SIG-M5 treated with dmso at 0.1 percent for 504 hours (cell line): ENCODE data around the gene DGKD.
"Not testable (repeated sequence)": the region's sequence is repeated elsewhere in the genome, so short reads cannot be mapped to it uniquely, and the experiment has no call there.

ENCODE experiments used
- DNase-seq: peaks from one replicate; lab custom pipeline; 2025; ENCODE audit not compliant: unreplicated experiment; lab: John Stamatoyannopoulos, UW

DGKD gene

DNA sequence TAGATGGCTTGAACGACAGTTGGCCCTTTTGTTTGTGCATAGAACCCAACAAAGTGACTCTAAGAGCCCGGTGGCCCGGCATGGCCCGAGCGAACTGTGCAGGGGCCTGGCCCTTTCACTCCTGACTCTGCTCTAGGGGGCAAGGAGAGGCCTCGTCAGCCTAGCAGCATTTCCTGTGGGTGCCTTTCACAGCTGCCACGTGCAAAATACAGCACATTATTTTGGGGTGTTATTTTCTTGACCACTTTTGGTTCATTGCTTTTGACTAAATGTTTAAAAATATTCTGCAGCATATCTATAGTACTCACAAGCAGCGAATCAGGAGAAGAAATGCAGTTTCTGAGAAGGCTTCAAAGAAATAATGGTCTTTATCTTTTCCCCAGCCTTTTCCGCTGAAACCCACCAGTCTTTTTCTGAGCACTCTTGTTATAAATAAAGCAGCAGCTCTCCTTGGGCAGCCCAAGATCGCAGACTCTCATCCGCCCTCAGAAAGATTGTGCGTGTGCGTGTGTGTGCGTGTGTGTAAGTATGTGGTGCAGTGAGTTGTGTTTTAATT, 31.3 kb downstream of the DGKD start:
- no peak for DNase-seq

GRCh38 chr2:233386382-233387041, 32.2 kb downstream of the DGKD start:
- no peak for DNase-seq

DNA sequence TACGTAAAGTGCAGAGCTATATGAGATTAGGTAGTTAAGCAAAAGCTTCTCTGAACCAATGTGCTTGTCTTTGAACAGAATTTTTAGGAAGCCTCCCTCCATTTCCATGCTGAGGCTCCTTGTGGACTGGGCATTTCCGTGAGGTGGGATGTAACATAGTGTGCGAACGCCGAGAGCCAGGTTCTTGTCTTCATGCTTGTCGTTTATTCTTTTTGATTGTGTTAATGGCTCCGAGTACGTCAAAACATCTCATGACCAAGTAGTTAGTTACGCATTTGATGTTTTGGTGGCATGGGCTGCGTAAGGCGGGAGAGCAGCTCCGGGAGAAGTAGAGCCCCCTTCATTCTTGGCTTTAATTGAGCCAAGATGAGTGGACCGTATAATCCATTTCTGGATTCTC, 32.9 kb downstream of the DGKD start:
- no peak for DNase-seq

DNA sequence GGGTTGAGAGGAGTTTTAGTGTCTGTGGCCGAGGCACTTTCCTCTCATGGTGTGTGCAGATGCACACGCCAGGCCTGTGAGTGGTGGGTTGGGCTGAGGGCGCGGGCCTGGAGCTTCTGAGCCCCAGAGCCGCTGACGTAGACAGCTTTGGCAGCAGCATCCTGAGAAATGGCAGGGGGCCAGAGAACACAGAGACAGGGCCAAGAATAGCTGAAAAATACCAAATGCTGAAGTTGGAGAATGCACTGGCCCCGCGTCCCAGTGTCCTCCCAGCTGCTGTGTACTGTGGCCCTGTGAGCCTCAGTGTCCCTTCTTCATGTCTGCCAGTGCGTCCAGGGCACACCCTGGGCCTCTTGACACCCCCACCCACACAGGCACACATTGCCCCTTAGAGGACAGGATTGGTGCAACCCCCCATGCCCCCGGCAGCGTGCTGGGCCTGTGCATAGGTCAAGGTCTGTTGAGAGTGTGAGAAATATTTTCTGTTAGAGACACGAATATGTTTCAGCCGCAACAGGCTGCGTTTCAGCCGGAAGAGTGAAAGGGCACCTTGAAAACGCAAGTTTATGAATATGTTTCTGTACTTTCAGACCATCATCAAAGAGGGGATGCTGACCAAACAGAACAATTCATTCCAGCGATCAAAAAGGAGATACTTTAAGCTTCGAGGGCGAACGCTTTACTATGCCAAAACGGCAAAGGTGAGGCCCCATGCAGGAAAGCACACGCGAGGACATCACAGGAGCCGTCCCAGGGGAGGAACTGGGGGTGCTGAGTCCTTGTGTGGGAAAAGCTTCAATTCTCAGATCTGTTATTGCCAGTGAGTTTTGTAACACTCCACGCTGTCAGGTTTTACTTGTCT, 33.6 kb downstream of the DGKD start:
- DNase-seq = no peak

DNA sequence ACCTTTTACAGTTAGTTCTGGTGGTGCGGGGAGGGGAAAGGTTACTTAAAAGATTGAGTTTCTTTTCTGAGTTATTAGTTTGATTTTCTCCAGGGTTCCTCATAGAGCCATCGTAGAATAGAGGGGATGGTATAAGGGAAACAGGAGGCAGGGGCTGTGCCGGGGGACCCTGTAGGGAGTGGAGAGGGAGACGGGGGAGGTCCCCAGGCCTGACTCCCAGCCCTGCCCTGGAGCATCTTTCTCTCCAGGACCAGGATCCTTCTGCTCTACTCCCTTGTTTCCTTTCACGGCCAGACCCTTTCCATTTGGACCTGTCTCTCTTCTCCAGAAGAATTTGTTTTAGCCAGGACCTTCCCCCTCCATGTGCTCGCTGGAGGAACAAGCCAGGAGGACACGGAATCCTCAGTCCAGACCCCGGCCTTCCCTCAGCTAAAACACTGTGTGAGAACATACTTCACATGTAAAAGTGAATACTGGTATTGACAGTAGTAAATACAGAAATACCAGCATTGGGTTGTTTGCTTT, 35.4 kb downstream of the DGKD start:
- DNase-seq = no peak

- no peak for DNase-seq
These were observed 41.4 kb downstream of the DGKD start for GRCh38 chr2:233395687-233396086.

DNA sequence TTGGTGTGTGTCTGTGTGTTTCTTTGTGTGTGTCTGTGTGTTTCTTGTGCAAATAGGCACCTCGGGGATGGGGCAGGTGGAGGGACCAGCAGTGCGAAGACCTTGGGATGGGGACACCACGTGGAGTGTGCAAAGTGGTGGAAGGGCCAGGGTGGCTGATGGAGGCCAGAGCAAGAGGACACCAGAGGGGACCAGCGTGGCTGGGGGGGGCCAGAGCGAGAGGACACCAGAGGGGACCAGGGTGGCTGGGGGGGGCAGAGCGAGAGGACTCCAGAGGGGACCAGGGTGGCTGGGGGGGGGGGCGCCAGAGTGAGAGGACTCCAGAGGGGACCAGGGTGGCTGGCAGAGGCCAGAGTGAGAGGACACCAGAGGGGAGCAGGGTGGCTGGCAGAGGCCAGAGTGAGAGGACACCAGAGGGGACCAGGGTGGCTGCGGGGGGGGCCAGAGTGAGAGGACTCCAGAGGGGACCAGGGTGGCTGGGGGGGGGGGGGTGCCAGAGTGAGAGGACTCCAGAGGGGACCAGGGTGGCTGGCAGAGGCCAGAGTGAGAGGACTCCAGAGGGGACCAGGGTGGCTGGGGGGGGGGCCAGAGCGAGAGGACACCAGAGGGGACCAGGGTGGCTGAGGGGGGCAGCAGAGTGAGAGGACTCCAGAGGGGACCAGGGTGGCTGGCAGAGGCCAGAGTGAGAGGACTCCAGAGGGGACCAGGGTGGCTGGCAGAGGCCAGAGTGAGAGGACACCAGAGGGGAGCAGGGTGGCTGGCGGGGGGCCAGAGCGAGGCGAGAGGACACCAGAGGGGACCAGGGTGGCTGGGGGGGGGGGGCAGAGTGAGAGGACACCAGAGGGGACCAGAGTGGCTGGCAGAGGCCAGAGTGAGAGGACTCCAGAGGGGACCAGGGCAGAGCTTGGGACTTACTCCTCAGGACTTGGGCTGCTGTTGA, 42.7 kb downstream of the DGKD start:
- DNase-seq = not testable (repeated sequence)

- no peak for DNase-seq
These were observed 45.3 kb downstream of the DGKD start for GRCh38 chr2:233399306-233400225.

- no peak for DNase-seq
These were observed 46.0 kb downstream of the DGKD start for GRCh38 chr2:233400341-233400740.

DNA sequence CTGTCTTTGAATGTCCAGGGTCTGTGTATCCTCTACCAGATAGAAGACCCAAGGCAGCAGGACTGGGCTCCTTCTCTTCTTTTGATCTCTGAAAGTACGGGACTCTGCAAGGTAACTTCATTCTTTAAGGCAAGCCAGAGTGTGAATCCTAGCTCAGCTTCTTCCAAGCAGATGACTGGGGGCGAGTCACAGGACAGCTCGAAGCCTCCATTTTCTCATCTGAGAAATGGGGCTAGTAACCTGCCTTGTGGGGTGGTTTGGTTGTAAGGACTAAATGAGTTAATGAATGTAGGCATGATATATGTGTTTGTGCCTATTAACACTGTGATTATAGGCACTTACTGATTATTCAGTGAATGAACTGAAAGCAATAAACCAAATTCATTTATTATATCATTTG, 46.7 kb downstream of the DGKD start:
- DNase-seq = no peak

DNA sequence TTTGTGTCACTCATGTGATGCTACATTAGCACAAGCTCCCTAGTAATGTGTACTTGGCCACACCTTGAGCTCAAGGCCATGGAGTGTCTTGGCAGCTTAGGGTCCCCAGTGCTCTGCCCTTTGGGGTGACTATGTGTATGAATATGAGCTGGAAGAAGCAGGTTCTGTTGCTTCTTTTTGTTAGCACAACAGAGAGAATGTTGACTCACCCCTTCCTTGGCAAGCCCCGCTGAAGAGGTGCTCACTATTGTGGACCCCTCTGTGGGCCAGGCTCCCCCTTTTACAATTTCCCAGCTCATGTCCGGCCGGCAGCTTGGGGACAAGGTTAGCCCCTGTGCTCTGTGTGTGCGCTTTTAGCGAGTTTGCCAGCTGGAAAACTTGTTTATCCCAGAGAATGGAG, 48.1 kb downstream of the DGKD start:
- DNase-seq = no peak

DNA sequence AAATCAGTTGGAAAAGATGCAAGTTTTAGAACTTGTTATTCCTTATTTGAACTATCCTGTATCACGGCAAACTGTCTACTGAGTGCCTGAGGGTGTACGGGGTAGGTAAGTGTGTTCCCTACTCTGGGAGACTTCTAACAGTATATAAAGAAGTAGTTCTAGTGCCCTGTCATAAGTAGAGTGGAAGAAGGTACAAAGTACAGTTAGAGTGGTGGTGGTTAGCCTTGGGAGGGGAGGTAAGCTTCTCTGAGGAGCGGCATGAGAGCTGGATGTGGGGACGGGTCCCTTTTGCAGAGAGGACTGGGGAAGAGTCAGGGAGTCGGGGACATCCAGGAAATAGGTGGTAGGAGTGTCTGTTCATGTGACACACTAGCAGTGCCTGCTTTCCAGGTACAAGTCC, 48.5 kb downstream of the DGKD start:
- DNase-seq = no peak

DNA sequence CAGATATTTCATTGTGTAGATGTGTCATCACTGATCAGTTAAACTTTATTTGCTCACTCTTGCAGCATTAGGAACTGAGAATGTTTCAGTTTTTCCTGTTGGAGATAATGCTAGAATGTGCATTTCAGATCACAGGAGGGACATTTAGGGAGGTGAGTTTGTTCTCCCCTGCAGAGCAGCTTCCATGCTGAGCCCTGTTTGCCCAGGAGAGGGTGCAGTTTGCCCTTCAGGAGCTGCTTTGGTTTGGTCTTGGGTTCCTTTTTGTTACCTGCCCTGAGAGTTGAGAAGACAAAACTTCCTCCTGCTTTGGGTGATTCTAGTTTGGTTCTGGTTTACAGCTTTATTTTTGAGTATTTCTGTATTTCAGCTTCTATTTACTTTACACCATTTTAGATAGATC, 49.9 kb downstream of the DGKD start:
- DNase-seq = peak; percentile 40

GRCh38 chr2:233406865-233407264, 52.6 kb downstream of the DGKD start:
- no peak for DNase-seq

GRCh38 chr2:233407771-233408181, 53.5 kb downstream of the DGKD start:
- DNase-seq = no peak

GRCh38 chr2:233408366-233409285, 54.3 kb downstream of the DGKD start:
- DNase-seq = no peak

DNA sequence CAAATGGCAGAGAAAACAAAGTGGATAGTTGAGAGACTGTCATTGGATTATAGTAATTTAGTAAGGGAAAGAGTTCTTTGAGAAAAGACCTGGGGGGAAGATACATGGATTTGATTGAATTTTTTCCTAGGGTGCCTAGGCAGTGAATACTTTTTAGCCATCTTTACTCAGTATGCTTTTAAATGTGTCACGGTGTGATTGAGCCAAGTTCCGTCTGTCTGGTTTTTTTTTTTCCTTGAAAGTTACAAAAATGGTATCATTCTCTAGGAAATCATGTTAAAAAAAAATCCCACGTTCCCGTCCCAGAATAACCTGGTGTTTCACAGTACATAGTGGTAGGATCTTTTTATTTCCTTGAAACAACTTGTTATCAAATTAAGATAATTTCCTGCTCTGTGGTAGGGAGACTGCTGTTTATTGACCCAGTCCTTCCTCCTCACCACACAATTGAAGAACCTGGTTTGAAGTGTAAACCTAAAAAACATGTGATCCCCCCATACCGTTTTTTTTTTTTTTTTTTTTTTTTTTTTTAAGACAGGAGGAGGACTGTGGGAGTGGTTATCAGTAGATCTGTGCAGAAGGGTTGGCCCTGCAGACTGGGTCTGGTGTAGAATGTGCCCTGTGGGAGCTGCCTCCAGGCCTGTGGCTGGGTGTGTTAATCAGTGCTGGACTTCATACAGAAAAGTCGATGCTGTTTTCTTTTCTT, 55.1 kb downstream of the DGKD start:
- no peak for DNase-seq

- DNase-seq = no peak
These were observed 56.0 kb downstream of the DGKD start for GRCh38 chr2:233410196-233410760.
